IMR-90 (cell line): Measurements from ENCODE around the gene CPED1. TPM values are rescaled to one million over a fixed set of nuclear protein-coding genes. Genes with fewer than 3 reads are reported as not detected.

Experiments used
- ATAC-seq: fragments of 200-7000 bp; cut with Tn5 transposase; 2 replicates; pipeline ENCODE4 v1.9.1; 2020; ENCODE audit warnings: low read depth, mild to moderate bottlenecking, moderate library complexity
- BruUV-seq: library from RNA; stranded (reverse); fragments of 400-500 nt; replicated peaks from 2 replicates; lab custom pipeline; 2021; lab: Mats Ljungman, UMichigan
- CTCF ChIA-PET: fragments of 300-600 bp; formaldehyde crosslinking; extraction: SDS; loops from one replicate; lab custom pipeline; 2021; ENCODE audit warnings: antibody characterized with exemption; lab: Yijun Ruan, JAX
- POLR2A ChIA-PET: fragments of 300-600 bp; sonication (Branson Sonifier 250); formaldehyde crosslinking; loops from one replicate; lab custom pipeline; 2022; ENCODE audit warnings: antibody characterized with exemption; ENCODE audit not compliant: unreplicated experiment; lab: Charles Lee
- DNase-seq: peaks from one replicate; pipeline ENCODE4 v3.0.0; 2013
- H2AFZ ChIP-seq: replicated peaks from 2 replicates; pipeline ENCODE3; 2013; ENCODE audit warnings: low read length, mild to moderate bottlenecking; ENCODE audit not compliant: poor library complexity
- H2AK5ac ChIP-seq: 2 replicates; pipeline ENCODE4 v1.6.1; 2013; ENCODE audit warnings: low read depth, low read length, inconsistent platforms
- H2AK9ac ChIP-seq: replicated peaks from 2 replicates; pipeline ENCODE3; 2013; ENCODE audit warnings: mild to moderate bottlenecking, low read depth, low read length, moderate library complexity; ENCODE audit not compliant: poor library complexity
- H2BK120ac ChIP-seq: 2 replicates; pipeline ENCODE4 v1.6.1; 2013; ENCODE audit warnings: low read depth, low read length, inconsistent platforms
- H2BK15ac ChIP-seq: 3 replicates; pipeline ENCODE4 v1.6.1; 2013; ENCODE audit warnings: low read depth, low read length, inconsistent platforms
- H2BK20ac ChIP-seq: 2 replicates; pipeline ENCODE4 v1.6.1; 2013; ENCODE audit warnings: low read depth, mild to moderate bottlenecking, inconsistent platforms, low read length, moderate library complexity
- H2BK5ac ChIP-seq: 2 replicates; pipeline ENCODE4 v1.6.1; 2013; ENCODE audit warnings: mild to moderate bottlenecking, low read depth, low read length, inconsistent platforms; ENCODE audit not compliant: poor library complexity, severe bottlenecking
- H3K14ac ChIP-seq: replicated peaks from 2 replicates; pipeline ENCODE4 v1.6.1; 2013; ENCODE audit warnings: low read depth, low read length, inconsistent platforms
- H3K18ac ChIP-seq: 2 replicates; pipeline ENCODE4 v1.6.1; 2013; ENCODE audit warnings: low read depth, low read length, control low read depth
- H3K23ac ChIP-seq: 2 replicates; pipeline ENCODE4 v1.6.1; 2013; ENCODE audit warnings: low read depth, low read length, inconsistent platforms
- H3K27ac ChIP-seq: 2 replicates; pipeline ENCODE4 v1.5.1; 2013; ENCODE audit warnings: mild to moderate bottlenecking, control low read depth, low read length; ENCODE audit not compliant: insufficient read depth
- H3K27me3 ChIP-seq: 2 replicates; pipeline ENCODE4 v1.6.1; 2013; ENCODE audit warnings: low read length; ENCODE audit not compliant: control insufficient read depth, insufficient read depth
- H3K36me3 ChIP-seq: 2 replicates; pipeline ENCODE4 v1.6.1; 2013; ENCODE audit warnings: low read length, mixed read lengths; ENCODE audit not compliant: control insufficient read depth, insufficient read depth
- H3K4ac ChIP-seq: 2 replicates; pipeline ENCODE4 v1.6.1; 2013; ENCODE audit warnings: low read depth, low read length, inconsistent platforms
- H3K4me1 ChIP-seq: 2 replicates; pipeline ENCODE4 v1.6.1; 2013; ENCODE audit warnings: low read length, mixed read lengths; ENCODE audit not compliant: control insufficient read depth, insufficient read depth
- H3K4me2 ChIP-seq: 2 replicates; pipeline ENCODE4 v1.6.1; 2013; ENCODE audit warnings: low read depth, mild to moderate bottlenecking, control low read depth, low read length, moderate library complexity
- H3K4me3 ChIP-seq: 2 replicates; pipeline ENCODE4 v1.5.1; 2013; ENCODE audit warnings: low read depth, mild to moderate bottlenecking, control low read depth, low read length, moderate library complexity; ENCODE audit not compliant: insufficient read depth
- H3K56ac ChIP-seq: 2 replicates; pipeline ENCODE4 v1.6.1; 2013; ENCODE audit warnings: low read length, inconsistent platforms; ENCODE audit not compliant: insufficient read depth; ENCODE audit errors: extremely low read depth
- H3K79me1 ChIP-seq, 2 experiments: 2 replicates each; pipeline ENCODE4 v1.6.1; 2013; ENCODE audit warnings: low read length in 2 of 2, inconsistent platforms in 1 of 2, low read depth in 1 of 2
- H3K9ac ChIP-seq: 2 replicates; pipeline ENCODE4 v1.6.1; 2013; ENCODE audit warnings: low read depth, low read length, control low read depth
- H3K9me1 ChIP-seq: 2 replicates; pipeline ENCODE4 v1.6.1; 2013; ENCODE audit warnings: low read length, inconsistent platforms; ENCODE audit not compliant: insufficient read depth
- H3K9me3 ChIP-seq: 2 replicates; pipeline ENCODE4 v1.6.1; 2013; ENCODE audit warnings: low read length; ENCODE audit not compliant: control insufficient read depth, insufficient read depth
- H4K20me1 ChIP-seq: 2 replicates; pipeline ENCODE4 v1.6.1; 2013; ENCODE audit warnings: low read length, inconsistent platforms; ENCODE audit not compliant: insufficient read depth
- H4K5ac ChIP-seq: 2 replicates; pipeline ENCODE4 v1.6.1; 2013; ENCODE audit warnings: mild to moderate bottlenecking, low read depth, low read length, control low read depth
- H4K8ac ChIP-seq, 2 experiments: 2 replicates each; pipeline ENCODE4 v1.6.1; 2013; ENCODE audit warnings: low read depth in 2 of 2, low read length in 2 of 2, control low read depth in 1 of 2, inconsistent platforms in 1 of 2
- H4K91ac ChIP-seq: 2 replicates; pipeline ENCODE4 v1.6.1; 2013; ENCODE audit warnings: low read depth, low read length, inconsistent platforms; ENCODE audit not compliant: insufficient read depth
- BHLHE40 ChIP-seq: fragments of 150-350 bp; IDR thresholded peaks from 2 replicates; pipeline ENCODE4 v1.6.1; 2016; ENCODE audit warnings: mild to moderate bottlenecking, low read depth, low read length
- CEBPB ChIP-seq: IDR thresholded peaks from 2 replicates; pipeline ENCODE4 v1.6.1; 2012; ENCODE audit warnings: low read depth, low read length, improper control_type of control experiment
- ELK1 ChIP-seq: fragments of 150-350 bp; IDR thresholded peaks from 2 replicates; pipeline ENCODE4 v1.6.1; 2016; ENCODE audit warnings: low read depth, mild to moderate bottlenecking, low read length, moderate library complexity, borderline replicate concordance
- FOS ChIP-seq: fragments of 150-350 bp; IDR thresholded peaks from 2 replicates; pipeline ENCODE4 v1.6.1; 2016; ENCODE audit warnings: low read depth, low read length
- MAFK ChIP-seq: IDR thresholded peaks from 2 replicates; pipeline ENCODE4 v1.6.1; 2012; ENCODE audit warnings: low read depth, low read length, improper control_type of control experiment
- MAZ ChIP-seq: IDR thresholded peaks from 2 replicates; pipeline ENCODE4 v1.6.1; 2012; ENCODE audit warnings: low read depth, mild to moderate bottlenecking, low read length, improper control_type of control experiment, moderate library complexity, borderline replicate concordance
- MXI1 ChIP-seq: IDR thresholded peaks from 2 replicates; pipeline ENCODE4 v1.6.1; 2012; ENCODE audit warnings: low read depth, mild to moderate bottlenecking, low read length, moderate library complexity, borderline replicate concordance
- NFE2L2 ChIP-seq: fragments of 150-350 bp; IDR thresholded peaks from 2 replicates; pipeline ENCODE4 v1.6.1; 2016; ENCODE audit warnings: low read depth, mild to moderate bottlenecking, low read length
- POLR2A ChIP-seq: IDR thresholded peaks from 2 replicates; pipeline ENCODE4 v1.6.1; 2012; ENCODE audit warnings: mild to moderate bottlenecking, low read depth, low read length
- RAD21 ChIP-seq: IDR thresholded peaks from 2 replicates; pipeline ENCODE4 v1.6.1; 2012; ENCODE audit warnings: low read length, improper control_type of control experiment
- RCOR1 ChIP-seq: IDR thresholded peaks from 2 replicates; pipeline ENCODE4 v1.6.1; 2012; ENCODE audit warnings: mild to moderate bottlenecking, low read length, improper control_type of control experiment; ENCODE audit not compliant: insufficient replicate concordance
- RFX5 ChIP-seq: IDR thresholded peaks from 2 replicates; pipeline ENCODE4 v1.8.0; 2012; ENCODE audit warnings: low read depth, mild to moderate bottlenecking, low read length, moderate library complexity
- SMC3 ChIP-seq: fragments of 150-350 bp; IDR thresholded peaks from 2 replicates; pipeline ENCODE4 v1.6.1; 2016; ENCODE audit warnings: low read depth, mild to moderate bottlenecking, antibody characterized with exemption, low read length, moderate library complexity
- USF2 ChIP-seq: fragments of 150-350 bp; IDR thresholded peaks from 2 replicates; pipeline ENCODE4 v1.6.1; 2017; ENCODE audit warnings: mild to moderate bottlenecking, antibody characterized with exemption, low read length, low read depth
- WGBS, 2 experiments: methylation state at CpG; one replicate each; pipeline versions ENCODE4 v1.1.5 to v1.1.7; 2013; ENCODE audit warnings: missing lambda C conversion rate in 2 of 2; ENCODE audit not compliant: insufficient read length in 1 of 2; ENCODE audit errors: extremely low coverage in 2 of 2; 5-methylcytosine and 5-hydroxymethylcytosine counted together
- dilution Hi-C: fragments of 300-500 bp; cut with HindIII; formaldehyde crosslinking; loops from one replicate; pipeline ENCODE4 v1.14.3; 2018; ENCODE audit warnings: low sequenced_read_pairs; ENCODE audit not compliant: unreplicated experiment
- in situ Hi-C: fragments of 300-500 bp; cut with MboI; formaldehyde crosslinking; loops from 3 replicates; pipeline ENCODE4 v1.14.3; 2019; ENCODE audit warnings: low sequenced_read_pairs, inconsistent platforms, mixed read lengths
- intact Hi-C: fragments of 100-400 bp; cut with micrococcal nuclease; formaldehyde crosslinking; loops from 2 replicates; pipeline ENCODE4 v1.10.0; 2022
- polyA plus RNA-seq, 3 experiments: library from polyadenylated mRNA; depleted of rRNA; stranded (reverse); fragments of >200 nt; gene quantifications; 2 replicates each; pipeline ENCODE4 v1.2.3, GENCODE V29; 2012; ENCODE audit warnings: low replicate concordance in 1 of 3
- total RNA-seq: library from RNA; depleted of rRNA; stranded (reverse); fragments of >200 nt; gene quantifications from 2 replicates; pipeline ENCODE4 v1.2.3, GENCODE V29; 2012

The CPED1 gene
- total and polyA plus RNA-seq, 2 of the 4 experiments (the other 2 are of a cell fraction) = 31.2 to 96.8 TPM

- intact Hi-C loops = no loop called here
- BruUV-seq = no TSS peak
- H2AK5ac ChIP-seq = no peak overlapping the region
- no peak for ATAC-seq
- dilution Hi-C loops = no loop called here
- no peaks in the 10 kb centered on the region for H3K27me3 ChIP-seq
- no peaks in the 10 kb centered on the region for H3K9me3 ChIP-seq
- TF ChIP-seq NFE2L2 (no peak), SMC3 (no peak), MAFK (no peak), USF2 (no peak), RFX5 (no peak), CEBPB (no peak), RCOR1 (no peak), MXI1 (no peak), BHLHE40 (no peak), POLR2A (no peak), MAZ (no peak), ELK1 (no peak), FOS (no peak), RAD21 (no peak)
- no peak overlapping the region for H3K23ac ChIP-seq
- no peak overlapping the region for H3K4me2 ChIP-seq
- no peak overlapping the region for H3K4ac ChIP-seq
- no CpG with 5 or more reads among the region's 1 CpG for WGBS, 2 experiments
- no peak overlapping the region for H2BK120ac ChIP-seq
- ChIA-PET CTCF (no interaction called here), POLR2A (no interaction called here)
- H3K36me3 ChIP-seq = no peaks in the 10 kb centered on the region
- H3K4me3 ChIP-seq = no peak overlapping the region
- no peak overlapping the region for H3K9ac ChIP-seq
- no peak overlapping the region for H2AFZ ChIP-seq
- H3K79me1 ChIP-seq = peaks cover 21 to 51% of the 10 kb centered on the region in 2 experiments
- peak overlapping the region; percentile 55 for H2BK5ac ChIP-seq
- H2BK15ac ChIP-seq = no peak overlapping the region
- H2AK9ac ChIP-seq = no peak overlapping the region
- H4K20me1 ChIP-seq = no peaks in the 10 kb centered on the region
- no peak overlapping the region for H3K56ac ChIP-seq
- H3K18ac ChIP-seq = peak overlapping the region; percentile 24; the same call in 1 of the 2 replicates
- H4K91ac ChIP-seq = no peak overlapping the region
- H3K9me1 ChIP-seq = peaks cover 5% of the 10 kb centered on the region
- no peak overlapping the region for H3K14ac ChIP-seq
- no peak overlapping the region for H4K5ac ChIP-seq
- H4K8ac ChIP-seq = no peak overlapping the region
- H3K4me1 ChIP-seq = peaks cover 10% of the 10 kb centered on the region
- no peak overlapping the region for H2BK20ac ChIP-seq
- H3K27ac ChIP-seq = no peak overlapping the region
- in situ Hi-C loops = no loop called here
- DNase-seq = no peak
Measured at GRCh38 chr7:121029302-121029701, 40.8 kb downstream of the CPED1 start.
